ENCODE data around the gene UNC50. TPM values are rescaled to one million over a fixed set of nuclear protein-coding genes. Genes with fewer than 3 reads are reported as not detected.
A peak's percentile ranks its signal among the peaks of the same experiment; 100 is the strongest.

UNC50 gene
- polyA plus RNA-seq, 6 donors from 2014 or later, result 36.8 to 71.5 (median 49.7) TPM

- Mint-ChIP-seq H3K4me1 (peaks cover 0 to 4% (median 4%) of the 10 kb centered on the region in 3 donors), H3K4me3 (no peak overlapping the region), H3K9me3 (no peaks in the 10 kb centered on the region), H3K27me3 (no peaks in the 10 kb centered on the region), H3K27ac (no peak overlapping the region), H3K36me3 (peaks cover 4 to 20% of the 10 kb centered on the region in 2 donors)
- DNase-seq (peak; percentile 37), ATAC-seq (ENCODE audit: low read depth in 2 of 2) (peak; percentile 75 to 79)
Measured at GRCh38 chr2:98569197-98569793, 39.1 kb upstream of the UNC50 start.

- peaks cover 0 to 4% (median 4%) of the 10 kb centered on the region in 3 donors for H3K4me1 Mint-ChIP-seq
- peaks cover 4 to 20% of the 10 kb centered on the region in 2 donors for H3K36me3 Mint-ChIP-seq
- H3K9me3 Mint-ChIP-seq, result no peaks in the 10 kb centered on the region
- peak overlapping the region in 1 of 8 donors; percentile 39 for H3K4me3 Mint-ChIP-seq
- H3K27ac Mint-ChIP-seq, result peak overlapping the region in 1 of 6 donors; percentile 97
- DNase-seq, result no peak
- ATAC-seq (ENCODE audit: low read depth in 2 of 2), result no peak
- H3K27me3 Mint-ChIP-seq, result no peaks in the 10 kb centered on the region
Measured at GRCh38 chr2:98569915-98570314, 38.5 kb upstream of the UNC50 start.

- Mint-ChIP-seq H3K27me3 (no peaks in the 10 kb centered on the region), H3K9me3 (no peaks in the 10 kb centered on the region), H3K27ac (peak overlapping the region in 1 of 6 donors; percentile 97), H3K4me3 (peak overlapping the region in 1 of 8 donors; percentile 39), H3K36me3 (peaks cover 2 to 20% of the 10 kb centered on the region in 2 donors), H3K4me1 (peaks cover 0 to 4% (median 4%) of the 10 kb centered on the region in 3 donors)
- DNase-seq (no peak), ATAC-seq (ENCODE audit: low read depth in 2 of 2) (no peak)
Measured at GRCh38 chr2:98570356-98570755, 38.0 kb upstream of the UNC50 start.

- no peak overlapping the region for H3K27ac Mint-ChIP-seq
- no peaks in the 10 kb centered on the region for H3K9me3 Mint-ChIP-seq
- peaks cover 0 to 4% (median 4%) of the 10 kb centered on the region in 3 donors for H3K4me1 Mint-ChIP-seq
- ATAC-seq (ENCODE audit: low read depth in 2 of 2) (no peak), DNase-seq (no peak)
- no peaks in the 10 kb centered on the region for H3K27me3 Mint-ChIP-seq
- H3K4me3 Mint-ChIP-seq, result no peak overlapping the region
- H3K36me3 Mint-ChIP-seq, result peaks cover 0 to 16% of the 10 kb centered on the region in 2 donors
Measured at GRCh38 chr2:98571121-98571701, 37.2 kb upstream of the UNC50 start.

- Mint-ChIP-seq H3K9me3 (no peaks in the 10 kb centered on the region), H3K27me3 (no peaks in the 10 kb centered on the region), H3K27ac (no peak overlapping the region), H3K4me1 (peaks cover 0 to 4% (median 4%) of the 10 kb centered on the region in 3 donors), H3K4me3 (no peak overlapping the region), H3K36me3 (peaks cover 0 to 10% of the 10 kb centered on the region in 2 donors)
- DNase-seq (no peak), ATAC-seq (ENCODE audit: low read depth in 2 of 2) (no peak)
Measured at GRCh38 chr2:98571796-98572195, 36.6 kb upstream of the UNC50 start.

GRCh38 chr2:98572211-98572610 lies 36.2 kb upstream of the UNC50 start:
- ATAC-seq (ENCODE audit: low read depth in 2 of 2), result no peak
- no peak overlapping the region for H3K27ac Mint-ChIP-seq
- H3K9me3 Mint-ChIP-seq, result no peaks in the 10 kb centered on the region
- peaks cover 0 to 9% of the 10 kb centered on the region in 2 donors for H3K36me3 Mint-ChIP-seq
- peaks cover 0 to 4% (median 4%) of the 10 kb centered on the region in 3 donors for H3K4me1 Mint-ChIP-seq
- no peak for DNase-seq
- no peak overlapping the region for H3K4me3 Mint-ChIP-seq
- no peaks in the 10 kb centered on the region for H3K27me3 Mint-ChIP-seq

- no peaks in the 10 kb centered on the region for H3K27me3 Mint-ChIP-seq
- H3K9me3 Mint-ChIP-seq, result no peaks in the 10 kb centered on the region
- H3K27ac Mint-ChIP-seq, result peak overlapping the region in 1 of 6 donors; percentile 11
- H3K4me3 Mint-ChIP-seq, result no peak overlapping the region
- DNase-seq (no peak), ATAC-seq (ENCODE audit: low read depth in 2 of 2) (no peak)
- peaks cover 0 to 4% (median 4%) of the 10 kb centered on the region in 3 donors for H3K4me1 Mint-ChIP-seq
- H3K36me3 Mint-ChIP-seq, result peaks cover 0 to 9% of the 10 kb centered on the region in 2 donors
Measured at GRCh38 chr2:98572676-98573075, 35.7 kb upstream of the UNC50 start.

GRCh38 chr2:98573426-98573825 lies 35.0 kb upstream of the UNC50 start:
- Mint-ChIP-seq H3K27me3 (no peaks in the 10 kb centered on the region), H3K4me3 (no peak overlapping the region), H3K27ac (no peak overlapping the region), H3K9me3 (no peaks in the 10 kb centered on the region), H3K36me3 (peaks cover 0 to 9% of the 10 kb centered on the region in 2 donors), H3K4me1 (peaks cover 0 to 4% (median 4%) of the 10 kb centered on the region in 3 donors)
- no peak for ATAC-seq (ENCODE audit: low read depth in 2 of 2)
- no peak for DNase-seq

- no peaks in the 10 kb centered on the region for H3K27me3 Mint-ChIP-seq
- no peaks in the 10 kb centered on the region for H3K36me3 Mint-ChIP-seq
- H3K4me1 Mint-ChIP-seq, result peaks cover 6 to 12% (median 10%) of the 10 kb centered on the region in 3 donors
- DNase-seq (no peak), ATAC-seq (ENCODE audit: low read depth in 2 of 2) (no peak)
- peak overlapping the region in 1 of 8 donors; percentile 25 for H3K4me3 Mint-ChIP-seq
- no peak overlapping the region for H3K27ac Mint-ChIP-seq
- no peaks in the 10 kb centered on the region for H3K9me3 Mint-ChIP-seq
Measured at GRCh38 chr2:98576666-98577312, 31.6 kb upstream of the UNC50 start.

- H3K4me1 Mint-ChIP-seq, result peaks cover 6 to 12% (median 10%) of the 10 kb centered on the region in 3 donors
- H3K9me3 Mint-ChIP-seq, result no peaks in the 10 kb centered on the region
- H3K27me3 Mint-ChIP-seq, result no peaks in the 10 kb centered on the region
- H3K4me3 Mint-ChIP-seq, result peak overlapping the region in 1 of 8 donors; percentile 60
- DNase-seq (no peak), ATAC-seq (ENCODE audit: low read depth in 2 of 2) (no peak)
- no peaks in the 10 kb centered on the region for H3K36me3 Mint-ChIP-seq
- H3K27ac Mint-ChIP-seq, result no peak overlapping the region
Measured at GRCh38 chr2:98577313-98577712, 31.1 kb upstream of the UNC50 start.

- no peak overlapping the region for H3K4me3 Mint-ChIP-seq
- H3K36me3 Mint-ChIP-seq, result no peaks in the 10 kb centered on the region
- H3K4me1 Mint-ChIP-seq, result peaks cover 6 to 12% (median 10%) of the 10 kb centered on the region in 3 donors
- no peaks in the 10 kb centered on the region for H3K27me3 Mint-ChIP-seq
- DNase-seq (no peak), ATAC-seq (ENCODE audit: low read depth in 2 of 2) (no peak)
- H3K27ac Mint-ChIP-seq, result peak overlapping the region in 1 of 6 donors; percentile 50
- no peaks in the 10 kb centered on the region for H3K9me3 Mint-ChIP-seq
Measured at GRCh38 chr2:98578231-98578630, 30.2 kb upstream of the UNC50 start.

GRCh38 chr2:98579926-98580325 lies 28.5 kb upstream of the UNC50 start:
- no peak for DNase-seq
- peaks cover 6 to 12% (median 10%) of the 10 kb centered on the region in 3 donors for H3K4me1 Mint-ChIP-seq
- no peaks in the 10 kb centered on the region for H3K27me3 Mint-ChIP-seq
- H3K27ac Mint-ChIP-seq, result peak overlapping the region in 1 of 6 donors; percentile 54
- no peaks in the 10 kb centered on the region for H3K36me3 Mint-ChIP-seq
- no peak for ATAC-seq (ENCODE audit: low read depth in 2 of 2)
- no peaks in the 10 kb centered on the region for H3K9me3 Mint-ChIP-seq
- H3K4me3 Mint-ChIP-seq, result no peak overlapping the region

GRCh38 chr2:98580656-98581284 lies 27.6 kb upstream of the UNC50 start:
- ATAC-seq (ENCODE audit: low read depth in 2 of 2) (peak; percentile 23 to 43), DNase-seq (no peak)
- H3K9me3 Mint-ChIP-seq, result no peaks in the 10 kb centered on the region
- H3K4me3 Mint-ChIP-seq, result peak overlapping the region in 6 of 8 donors; percentile 9 to 65 (median 25)
- no peaks in the 10 kb centered on the region for H3K36me3 Mint-ChIP-seq
- H3K27ac Mint-ChIP-seq, result peak overlapping the region in 5 of 6 donors; percentile 5 to 82 (median 39)
- no peaks in the 10 kb centered on the region for H3K27me3 Mint-ChIP-seq
- H3K4me1 Mint-ChIP-seq, result peaks cover 6 to 12% (median 10%) of the 10 kb centered on the region in 3 donors
